K562 (cell line): Measurements from ENCODE around the gene GLYATL3. TPM values are rescaled to one million over a fixed set of nuclear protein-coding genes. Genes with fewer than 3 reads are reported as not detected.
A peak's percentile ranks its signal among the peaks of the same experiment; 100 is the strongest.

Source experiments
- ATAC-seq: fragments of 200-7000 bp; cut with Tn5 transposase; 3 replicates; pipeline ENCODE4 v1.9.1; 2020; ENCODE audit warnings: moderate library complexity
- BruUV-seq: library from RNA; stranded (reverse); fragments of 400-500 nt; replicated peaks from 2 replicates; lab custom pipeline; 2021; lab: Mats Ljungman, UMichigan
- CTCF ChIA-PET: fragments of 300-600 bp; formaldehyde crosslinking; extraction: SDS; loops from one replicate; lab custom pipeline; 2021; ENCODE audit warnings: low intra/inter-chr PET ratio; lab: Yijun Ruan, JAX
- POLR2A ChIA-PET: fragments of 300-600, 350-650 bp; sonication (Branson Sonifier 250); formaldehyde crosslinking; extraction: SDS; loops from one replicate; lab custom pipeline; 2021; ENCODE audit warnings: antibody characterized with exemption, inconsistent platforms; lab: Yijun Ruan, JAX
- DNase-seq, 4 experiments: peaks; one replicate each; pipeline versions ENCODE4 v3.0.0 to v3.0.0-alpha.2; 2011 to 2018; ENCODE audit warnings: low spot score in 3 of 4, mixed read lengths in 3 of 4; ENCODE audit errors: extremely low read depth in 1 of 4
- FAIRE-seq: peaks from 2 replicates; lab custom pipeline; 2011; peaks lifted over from hg19 to GRCh38; lab: Jason Lieb, UNC
- H2AFZ ChIP-seq: 2 replicates; pipeline ENCODE4 v1.6.0; 2011; ENCODE audit warnings: low read depth, low read length, control low read depth, inconsistent platforms
- H3K27ac ChIP-seq: fragments of 200-600 bp; 3 replicates; pipeline ENCODE4 v1.8.0; 2011; ENCODE audit warnings: low read depth, mild to moderate bottlenecking, control low read depth, inconsistent platforms, low read length, moderate library complexity, mixed read lengths; ENCODE audit errors: extremely low read depth
- H3K27me3 ChIP-seq, 2 experiments: fragments of 300-600 bp in 1 of 2; 2 replicates in 1 of 2; 3 replicates in 1 of 2; pipeline versions ENCODE4 v1.6.0 to v1.8.0; 2011; ENCODE audit warnings: inconsistent platforms in 2 of 2, low read length in 2 of 2, mild to moderate bottlenecking in 1 of 2, mixed read lengths in 1 of 2, moderate library complexity in 1 of 2; ENCODE audit not compliant: control insufficient read depth in 2 of 2, insufficient read depth in 2 of 2
- H3K36me3 ChIP-seq: fragments of 300-600 bp; 3 replicates; pipeline ENCODE4 v1.8.0; 2011; ENCODE audit warnings: mild to moderate bottlenecking, low read length, inconsistent platforms; ENCODE audit not compliant: control insufficient read depth, insufficient read depth
- H3K4me1 ChIP-seq, 2 experiments: fragments of 200-600 bp in 1 of 2; replicated peaks in 1 of 2; 2 replicates in 1 of 2; 3 replicates in 1 of 2; pipeline versions ENCODE4 v1.5.1 to v1.8.0; 2011; ENCODE audit warnings: inconsistent platforms in 2 of 2, low read length in 2 of 2, mild to moderate bottlenecking in 1 of 2, mixed read lengths in 1 of 2, moderate library complexity in 1 of 2; ENCODE audit not compliant: control insufficient read depth in 2 of 2, insufficient read depth in 2 of 2
- H3K4me2 ChIP-seq: 2 replicates; pipeline ENCODE4 v1.6.1; 2011; ENCODE audit warnings: low read length, control low read depth, inconsistent platforms, mixed read lengths; ENCODE audit not compliant: insufficient read depth
- H3K4me3 ChIP-seq: fragments of 200-600 bp; sonication (generic), shearing (Covaris generic); 2 replicates; pipeline ENCODE4 v1.5.1; 2016; ENCODE audit warnings: control low read depth, inconsistent platforms
- H3K79me2 ChIP-seq: fragments of 200-600 bp; 3 replicates; pipeline ENCODE4 v1.8.0; 2011; ENCODE audit warnings: low read length, inconsistent platforms; ENCODE audit not compliant: control insufficient read depth, insufficient read depth
- H3K9ac ChIP-seq, 2 experiments: 2 replicates each; pipeline versions ENCODE4 v1.6.0 to v1.6.1; 2011; ENCODE audit warnings: low read depth in 2 of 2, low read length in 2 of 2, control low read depth in 1 of 2, inconsistent platforms in 1 of 2, mild to moderate bottlenecking in 1 of 2, mixed read lengths in 1 of 2; ENCODE audit not compliant: insufficient read depth in 1 of 2
- H3K9me1 ChIP-seq: one replicate; pipeline ENCODE4 v1.6.0; 2011; ENCODE audit warnings: inconsistent platforms, mild to moderate bottlenecking, low read length, moderate library complexity; ENCODE audit not compliant: control insufficient read depth, insufficient read depth
- H3K9me3 ChIP-seq: replicated peaks from 2 replicates; pipeline ENCODE4 v1.5.1; 2011; ENCODE audit warnings: low read depth, low read length, inconsistent platforms; ENCODE audit not compliant: control insufficient read depth, insufficient read depth
- H4K20me1 ChIP-seq: replicated peaks from 2 replicates; pipeline ENCODE4 v1.6.1; 2011; ENCODE audit warnings: low read length, inconsistent platforms, mixed read lengths; ENCODE audit not compliant: control insufficient read depth, insufficient read depth
- DMBX1 ChIP-seq: fragments of 250-450 bp; sonication (Bioruptor Pico); IDR thresholded peaks from 2 replicates; pipeline ENCODE4 v1.8.0; 2022; ENCODE audit warnings: inconsistent platforms, mild to moderate bottlenecking, moderate library complexity, borderline replicate concordance
- FOXM1 ChIP-seq, 2 experiments: fragments of 450-650 bp in 1 of 2; sonication (generic) in 1 of 2; formaldehyde crosslinking in 1 of 2; IDR thresholded peaks; 2 replicates each; pipeline versions ENCODE4 v1.6.1 to v1.9.0; 2017 to 2022; ENCODE audit warnings: low read depth in 2 of 2, mild to moderate bottlenecking in 2 of 2, missing genetic modification reagents in 1 of 2, moderate library complexity in 1 of 2
- HNRNPLL ChIP-seq: fragments of 200-400 bp; formaldehyde crosslinking; IDR thresholded peaks from 2 replicates; pipeline ENCODE4 v1.6.1; 2017; ENCODE audit warnings: low read length, low read depth, mild to moderate bottlenecking; ENCODE audit not compliant: poor library complexity, severe bottlenecking
- HOMEZ ChIP-seq: fragments of 250-450 bp; sonication (Bioruptor Pico); IDR thresholded peaks from 2 replicates; pipeline ENCODE4 v1.4.0; 2020; ENCODE audit warnings: mild to moderate bottlenecking, moderate library complexity
- KAT2B ChIP-seq: IDR thresholded peaks from one replicate; pipeline ENCODE4 v1.6.1; 2012; ENCODE audit warnings: low read depth, mild to moderate bottlenecking, control low read depth, inconsistent platforms, low read length, moderate library complexity
- PCBP1 ChIP-seq: fragments of 200-400 bp; formaldehyde crosslinking; IDR thresholded peaks from 2 replicates; pipeline ENCODE4 v1.6.1; 2018; ENCODE audit warnings: mild to moderate bottlenecking, low read depth, low read length; ENCODE audit not compliant: poor library complexity, severe bottlenecking
- PCBP2 ChIP-seq: fragments of 200-400 bp; formaldehyde crosslinking; IDR thresholded peaks from 2 replicates; pipeline ENCODE4 v1.6.1; 2018; ENCODE audit warnings: low read length, low read depth, mild to moderate bottlenecking, moderate library complexity; ENCODE audit not compliant: poor library complexity, severe bottlenecking
- PPARD ChIP-seq: fragments of 250-450 bp; sonication (Bioruptor Pico); IDR thresholded peaks from 2 replicates; pipeline ENCODE4 v1.8.0; 2022; ENCODE audit warnings: inconsistent platforms, mild to moderate bottlenecking, moderate library complexity
- RBM15 ChIP-seq: fragments of 200-400 bp; formaldehyde crosslinking; IDR thresholded peaks from 2 replicates; pipeline ENCODE4 v1.6.1; 2018; ENCODE audit warnings: mild to moderate bottlenecking, low read length, moderate library complexity; ENCODE audit not compliant: insufficient read depth
- RUNX1 ChIP-seq: sonication (generic); IDR thresholded peaks from 2 replicates; pipeline ENCODE4 v1.6.1; 2016; ENCODE audit warnings: antibody characterized with exemption, low read depth
- ZBTB11 ChIP-seq, 3 experiments: fragments of 200-800 bp in 1 of 3; fragments of 250-450 bp in 1 of 3; fragments of 450-650 bp in 1 of 3; sonication (Bioruptor Pico) in 1 of 3; sonication (Bioruptor generic) in 1 of 3; formaldehyde crosslinking in 1 of 3; IDR thresholded peaks; 2 replicates each; pipeline versions ENCODE4 v1.6.1 to v1.8.0; 2016 to 2022; ENCODE audit warnings: mild to moderate bottlenecking in 2 of 3, missing genetic modification characterization in 2 of 3, missing compliant biosample characterization in 1 of 3, moderate library complexity in 1 of 3
- ZC3H8 ChIP-seq: fragments of 450-650 bp; IDR thresholded peaks from 2 replicates; pipeline ENCODE4 v1.6.1; 2017
- ZNF41 ChIP-seq: fragments of 250-450 bp; sonication (Bioruptor Pico); conservative IDR thresholded peaks from 2 replicates; pipeline ENCODE4 v1.4.0; 2020; ENCODE audit warnings: mild to moderate bottlenecking
- ZNF449 ChIP-seq: fragments of 250-450 bp; sonication (Bioruptor Pico); IDR thresholded peaks from 2 replicates; pipeline ENCODE4 v1.8.0; 2022; ENCODE audit warnings: moderate library complexity, mild to moderate bottlenecking, inconsistent platforms
- WGBS: fragments of 100-300 bp; shearing (Covaris generic); methylation state at CpG from one replicate; pipeline ENCODE4 v1.1.6; 2016; ENCODE audit warnings: low coverage, mixed read lengths; ENCODE audit not compliant: insufficient coverage; ENCODE audit errors: missing lambda C conversion rate; 5-methylcytosine and 5-hydroxymethylcytosine counted together
- in situ Hi-C: fragments of 300-500 bp; cut with MboI; formaldehyde crosslinking; loops from 4 replicates; pipeline ENCODE4 v1.15.0; 2018; ENCODE audit warnings: inconsistent platforms, mixed read lengths
- intact Hi-C: fragments of 100-400 bp; cut with micrococcal nuclease; formaldehyde crosslinking; loops from 2 replicates; pipeline ENCODE4 v1.14.2; 2022
- polyA plus RNA-seq, 8 experiments: library from polyadenylated mRNA; depleted of rRNA in 4 of 8; stranded (reverse) in 5 of 8; unstranded in 3 of 8; fragments of >200 nt; fragmentation: Nextera tagmentation in 2 of 8; fragmentation: Illumina TruSeq in 1 of 8; extraction: Ambion mirVana in 2 of 8; extraction: Trizol in 1 of 8; gene quantifications; 2 replicates each; pipeline versions ENCODE4 v1.2.1 to v1.2.3, GENCODE V29; 2011 to 2014; ENCODE audit warnings: inconsistent platforms in 1 of 8, missing spikeins in 1 of 8
- total RNA-seq, 7 experiments: library from RNA; depleted of rRNA in 6 of 7; stranded (reverse); fragments of >200 nt in 6 of 7; fragmentation: Illumina TruSeq in 2 of 7; extraction: Trizol in 2 of 7; gene quantifications; 2 replicates each; pipeline versions ENCODE4 v1.2.1 to v1.2.3, GENCODE V29; 2011 to 2021; ENCODE audit warnings: low replicate concordance in 1 of 7

GLYATL3 gene
- total and polyA plus RNA-seq, 9 of the 15 experiments (the other 6 are each of a cell fraction or from before 2014, with no cell fraction given) = not detected

GRCh38 chr6:49515485-49516146 lies 15.9 kb downstream of the GLYATL3 start:
- Histone ChIP-seq H3K9me1 (no peaks in the 10 kb centered on the region), H3K4me2 (peak overlapping the region; percentile 33; the same call in 1 of the 2 replicates), H3K79me2 (no peaks in the 10 kb centered on the region), H3K4me1 (no peaks in the 10 kb centered on the region), H2AFZ (peak overlapping the region; percentile 71), H4K20me1 (no peaks in the 10 kb centered on the region), H3K9me3 (no peaks in the 10 kb centered on the region), H3K27me3 (no peaks in the 10 kb centered on the region), H3K4me3 (no peak overlapping the region), H3K9ac (no peak overlapping the region), H3K36me3 (no peaks in the 10 kb centered on the region), H3K27ac (no peak overlapping the region)
- ATAC-seq = peak; percentile 68
- BruUV-seq = no TSS peak
- in situ Hi-C loops = no loop called here
- CTCF ChIA-PET = no interaction called here
- POLR2A ChIA-PET = interaction anchor here (0.5 to 0.9 kb wide), 2 partner anchors 8 to 537 kb away, joined by 3 read pairs; no protein-coding TSS in a partner anchor
- no peak for FAIRE-seq
- DNase-seq = peak in 1 of 4 experiments; percentile 27
- 8% methylated on average over 10 of the region's 10 CpGs for WGBS
- intact Hi-C loops = no loop called here
- peak; percentile 97 for TF ChIP-seq PCBP2
- no peak for TF ChIP-seq RUNX1
- TF ChIP-seq FOXM1 (IDR thresholded peaks at IDR 0.05; ENCODE audit: low read depth) = no peak
- TF ChIP-seq FOXM1 (CRISPR knock-in tag; IDR thresholded peaks at IDR 0.05; ENCODE audit: low read depth) = no peak
- TF ChIP-seq ZNF41 (CRISPR knock-in tag) = no peak
- no peak for TF ChIP-seq ZBTB11 (CRISPR knock-in tag; IDR thresholded peaks at IDR 0.05)
- no peak for TF ChIP-seq PPARD (CRISPR knock-in tag)
- TF ChIP-seq HNRNPLL = no peak
- TF ChIP-seq PCBP1 = peak; percentile 88
- no peak for TF ChIP-seq ZC3H8
- TF ChIP-seq HOMEZ (CRISPR knock-in tag) = no peak
- TF ChIP-seq RBM15 = no peak
- no peak for TF ChIP-seq DMBX1 (CRISPR knock-in tag)
- no peak for TF ChIP-seq KAT2B
- TF ChIP-seq ZNF449 (CRISPR knock-in tag) = no peak
